GM12878 (cell line): Measurements from ENCODE around the gene OR2T12. TPM values are rescaled to one million over a fixed set of nuclear protein-coding genes. Genes with fewer than 3 reads are reported as not detected.
A peak's percentile ranks its signal among the peaks of the same experiment; 100 is the strongest.

Experiments used
- ATF7 ChIP-seq: fragments of 450-650 bp; IDR thresholded peaks from 2 replicates; pipeline ENCODE4 v1.6.1; 2016; ENCODE audit warnings: low read depth, mild to moderate bottlenecking
- CBX5 ChIP-seq: sonication (generic); IDR thresholded peaks from 2 replicates; pipeline ENCODE4 v1.6.1; 2016; ENCODE audit warnings: low read depth, moderate library complexity, mild to moderate bottlenecking, inconsistent platforms
- CTCF ChIP-seq, 3 experiments: IDR thresholded peaks in 2 of 3; conservative IDR thresholded peaks in 1 of 3; 2 replicates each; pipeline ENCODE4 v1.5.1; 2011; ENCODE audit warnings: low read depth in 3 of 3, low read length in 3 of 3, mild to moderate bottlenecking in 3 of 3, control low read depth in 2 of 3, moderate library complexity in 2 of 3, inconsistent platforms in 1 of 3, mixed read lengths in 1 of 3; ENCODE audit not compliant: control insufficient read depth in 2 of 3, insufficient read depth in 1 of 3; ENCODE audit errors: extremely low read depth in 1 of 3
- HDAC2 ChIP-seq: fragments of 200-600 bp; sonication (generic); IDR thresholded peaks from 2 replicates; pipeline ENCODE4 v1.6.1; 2017
- MTA2 ChIP-seq: fragments of 450-650 bp; IDR thresholded peaks from 2 replicates; pipeline ENCODE4 v1.6.1; 2016; ENCODE audit warnings: low read depth, mild to moderate bottlenecking, moderate library complexity
- POLR2AphosphoS5 ChIP-seq: IDR thresholded peaks from 2 replicates; pipeline ENCODE4 v1.6.1; 2011; ENCODE audit warnings: mild to moderate bottlenecking, low read length, inconsistent platforms
- SREBF2 ChIP-seq: IDR thresholded peaks from 2 replicates; pipeline ENCODE4 v1.6.1; 2012; ENCODE audit warnings: mild to moderate bottlenecking, low read length
- SRF ChIP-seq, 2 experiments: IDR thresholded peaks; 2 replicates each; pipeline ENCODE4 v1.6.1; 2011; ENCODE audit warnings: low read depth in 2 of 2, low read length in 2 of 2, mild to moderate bottlenecking in 1 of 2, moderate library complexity in 1 of 2
- TBL1XR1 ChIP-seq: IDR thresholded peaks from 2 replicates; pipeline ENCODE4 v1.6.1; 2012; ENCODE audit warnings: low read depth, low read length, improper control_type of control experiment
- YBX1 ChIP-seq: fragments of 450-650 bp; IDR thresholded peaks from 2 replicates; pipeline ENCODE4 v1.6.1; 2016; ENCODE audit warnings: antibody characterized with exemption
- YY1 ChIP-seq: IDR thresholded peaks from 2 replicates; pipeline ENCODE4 v1.6.1; 2011; ENCODE audit warnings: low read depth, mild to moderate bottlenecking, low read length
- polyA plus RNA-seq, 11 experiments: library from polyadenylated mRNA; depleted of rRNA in 4 of 11; unstranded in 6 of 11; stranded (reverse) in 5 of 11; fragments of >200 nt; fragmentation: Nextera tagmentation in 4 of 11; fragmentation: Illumina TruSeq in 1 of 11; extraction: Ambion mirVana in 4 of 11; extraction: Trizol in 1 of 11; gene quantifications; 1 replicate in 1 of 11; 2 replicates in 10 of 11; pipeline versions ENCODE4 v1.2.1 to v1.2.3, GENCODE V29; 2011 to 2016; ENCODE audit warnings: inconsistent platforms in 2 of 11, missing spikeins in 2 of 11, low read depth in 1 of 11
- total RNA-seq, 4 experiments: library from RNA; depleted of rRNA in 3 of 4; stranded (reverse); fragments of >200 nt in 3 of 4; fragmentation: Illumina TruSeq in 1 of 4; extraction: Trizol in 1 of 4; gene quantifications; 2 replicates each; pipeline versions ENCODE4 v1.2.1 to v1.2.3, GENCODE V29; 2013 to 2021
- TF ChIP-seq, protein P1 (sequence below): fragments of 450-650 bp; IDR thresholded peaks from 2 replicates; pipeline ENCODE4 v1.6.1; 2017; ENCODE audit warnings: mild to moderate bottlenecking, moderate library complexity
- TF ChIP-seq, protein P2 (sequence below): fragments of 450-650 bp; conservative IDR thresholded peaks from 2 replicates; pipeline ENCODE4 v1.6.1; 2017; ENCODE audit warnings: mild to moderate bottlenecking, moderate library complexity

OR2T12 gene
- total and polyA plus RNA-seq, 10 of the 15 experiments (the other 5 are each of a cell fraction or from before 2014, with no cell fraction given), result not detected

GRCh38 chr1:248243204-248243603, 60.0 kb downstream of the OR2T12 start (continued):
- TF ChIP-seq SRF (IDR thresholded peaks at IDR 0.05; ENCODE audit: low read depth in 2 of 2, low read length in 2 of 2) (no peak), POLR2AphosphoS5 (no peak), MTA2 (no peak), CTCF (IDR thresholded peaks at IDR 0.05 in 2 of 3, conservative IDR thresholded peaks at IDR 0.05 in 1 of 3; ENCODE audit: control insufficient read depth in 2 of 3, extremely low read depth in 1 of 3, insufficient read depth in 1 of 3, low read depth in 3 of 3, low read length in 3 of 3) (peak; percentile 75 to 83 (median 79)), YY1 (peak; percentile 50; the same call in 1 of the 2 replicates), HDAC2 (no peak), CBX5 (no peak), TBL1XR1 (no peak), ATF7 (0 out of 2 replicates have a peak, but pooled peaks have one; percentile 13), YBX1 (no peak), SREBF2 (no peak)
- TF ChIP-seq, protein P1, sequence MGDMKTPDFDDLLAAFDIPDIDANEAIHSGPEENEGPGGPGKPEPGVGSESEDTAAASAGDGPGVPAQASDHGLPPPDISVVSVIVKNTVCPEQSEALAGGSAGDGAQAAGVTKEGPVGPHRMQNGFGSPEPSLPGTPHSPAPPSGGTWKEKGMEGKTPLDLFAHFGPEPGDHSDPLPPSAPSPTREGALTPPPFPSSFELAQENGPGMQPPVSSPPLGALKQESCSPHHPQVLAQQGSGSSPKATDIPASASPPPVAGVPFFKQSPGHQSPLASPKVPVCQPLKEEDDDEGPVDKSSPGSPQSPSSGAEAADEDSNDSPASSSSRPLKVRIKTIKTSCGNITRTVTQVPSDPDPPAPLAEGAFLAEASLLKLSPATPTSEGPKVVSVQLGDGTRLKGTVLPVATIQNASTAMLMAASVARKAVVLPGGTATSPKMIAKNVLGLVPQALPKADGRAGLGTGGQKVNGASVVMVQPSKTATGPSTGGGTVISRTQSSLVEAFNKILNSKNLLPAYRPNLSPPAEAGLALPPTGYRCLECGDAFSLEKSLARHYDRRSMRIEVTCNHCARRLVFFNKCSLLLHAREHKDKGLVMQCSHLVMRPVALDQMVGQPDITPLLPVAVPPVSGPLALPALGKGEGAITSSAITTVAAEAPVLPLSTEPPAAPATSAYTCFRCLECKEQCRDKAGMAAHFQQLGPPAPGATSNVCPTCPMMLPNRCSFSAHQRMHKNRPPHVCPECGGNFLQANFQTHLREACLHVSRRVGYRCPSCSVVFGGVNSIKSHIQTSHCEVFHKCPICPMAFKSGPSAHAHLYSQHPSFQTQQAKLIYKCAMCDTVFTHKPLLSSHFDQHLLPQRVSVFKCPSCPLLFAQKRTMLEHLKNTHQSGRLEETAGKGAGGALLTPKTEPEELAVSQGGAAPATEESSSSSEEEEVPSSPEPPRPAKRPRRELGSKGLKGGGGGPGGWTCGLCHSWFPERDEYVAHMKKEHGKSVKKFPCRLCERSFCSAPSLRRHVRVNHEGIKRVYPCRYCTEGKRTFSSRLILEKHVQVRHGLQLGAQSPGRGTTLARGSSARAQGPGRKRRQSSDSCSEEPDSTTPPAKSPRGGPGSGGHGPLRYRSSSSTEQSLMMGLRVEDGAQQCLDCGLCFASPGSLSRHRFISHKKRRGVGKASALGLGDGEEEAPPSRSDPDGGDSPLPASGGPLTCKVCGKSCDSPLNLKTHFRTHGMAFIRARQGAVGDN, result peak; percentile 59; the same call in 1 of the 2 replicates
- TF ChIP-seq, protein P2, sequence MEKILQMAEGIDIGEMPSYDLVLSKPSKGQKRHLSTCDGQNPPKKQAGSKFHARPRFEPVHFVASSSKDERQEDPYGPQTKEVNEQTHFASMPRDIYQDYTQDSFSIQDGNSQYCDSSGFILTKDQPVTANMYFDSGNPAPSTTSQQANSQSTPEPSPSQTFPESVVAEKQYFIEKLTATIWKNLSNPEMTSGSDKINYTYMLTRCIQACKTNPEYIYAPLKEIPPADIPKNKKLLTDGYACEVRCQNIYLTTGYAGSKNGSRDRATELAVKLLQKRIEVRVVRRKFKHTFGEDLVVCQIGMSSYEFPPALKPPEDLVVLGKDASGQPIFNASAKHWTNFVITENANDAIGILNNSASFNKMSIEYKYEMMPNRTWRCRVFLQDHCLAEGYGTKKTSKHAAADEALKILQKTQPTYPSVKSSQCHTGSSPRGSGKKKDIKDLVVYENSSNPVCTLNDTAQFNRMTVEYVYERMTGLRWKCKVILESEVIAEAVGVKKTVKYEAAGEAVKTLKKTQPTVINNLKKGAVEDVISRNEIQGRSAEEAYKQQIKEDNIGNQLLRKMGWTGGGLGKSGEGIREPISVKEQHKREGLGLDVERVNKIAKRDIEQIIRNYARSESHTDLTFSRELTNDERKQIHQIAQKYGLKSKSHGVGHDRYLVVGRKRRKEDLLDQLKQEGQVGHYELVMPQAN, result no peak

Other genes starting within 250 kb of the OR2T12 start
Only the 7 nearest of the 15 such genes appear.
- not detected in 2 replicates for gene OR2M4, start 72.0 kb downstream of the OR2T12 start, total RNA-seq (2014; rRNA removed)
- not detected in 2 replicates for gene OR2M4, start 72.0 kb downstream of the OR2T12 start, total RNA-seq (2014; rRNA removed; fragmentation: Illumina TruSeq; extraction: Trizol)
- not detected in 2 replicates for gene OR2M4, start 72.0 kb downstream of the OR2T12 start, total RNA-seq (2021)
- gene OR2M4, start 72.0 kb downstream of the OR2T12 start, polyA plus RNA-seq (2011; rRNA removed), result not detected in 2 replicates
- not detected in 2 replicates for gene OR2M4, start 72.0 kb downstream of the OR2T12 start, polyA plus RNA-seq (2014; fragmentation: Illumina TruSeq; extraction: Trizol)
- gene OR2M4, start 72.0 kb downstream of the OR2T12 start, polyA plus RNA-seq (2014; fragmentation: Nextera tagmentation; extraction: Ambion mirVana), result not detected
- gene OR2M4, start 72.0 kb downstream of the OR2T12 start, polyA plus RNA-seq (2014; rRNA removed), result not detected in 2 replicates
- gene OR2M4, start 72.0 kb downstream of the OR2T12 start, polyA plus RNA-seq (2016; fragmentation: Nextera tagmentation; extraction: Ambion mirVana), result not detected
- gene OR2T33, start 25.4 kb downstream of the OR2T12 start, total RNA-seq (2014; rRNA removed), result not detected in 2 replicates
- gene OR2T33, start 25.4 kb downstream of the OR2T12 start, total RNA-seq (2014; rRNA removed; fragmentation: Illumina TruSeq; extraction: Trizol), result not detected in 2 replicates
- gene OR2T33, start 25.4 kb downstream of the OR2T12 start, total RNA-seq (2021), result not detected in 2 replicates
- not detected in 2 replicates for gene OR2T33, start 25.4 kb downstream of the OR2T12 start, polyA plus RNA-seq (2011; rRNA removed)
- gene OR2T33, start 25.4 kb downstream of the OR2T12 start, polyA plus RNA-seq (2014; fragmentation: Illumina TruSeq; extraction: Trizol), result not detected in 2 replicates
- gene OR2T33, start 25.4 kb downstream of the OR2T12 start, polyA plus RNA-seq (2014; fragmentation: Nextera tagmentation; extraction: Ambion mirVana), result not detected
- not detected in 2 replicates for gene OR2T33, start 25.4 kb downstream of the OR2T12 start, polyA plus RNA-seq (2014; rRNA removed)
- gene OR2T33, start 25.4 kb downstream of the OR2T12 start, polyA plus RNA-seq (2016; fragmentation: Nextera tagmentation; extraction: Ambion mirVana), result not detected
- not detected in 2 replicates for gene OR2M7, start 21.1 kb upstream of the OR2T12 start, total RNA-seq (2014; rRNA removed)
- not detected in 2 replicates for gene OR2M7, start 21.1 kb upstream of the OR2T12 start, total RNA-seq (2014; rRNA removed; fragmentation: Illumina TruSeq; extraction: Trizol)
- gene OR2M7, start 21.1 kb upstream of the OR2T12 start, total RNA-seq (2021), result not detected in 2 replicates
- gene OR2M7, start 21.1 kb upstream of the OR2T12 start, polyA plus RNA-seq (2011; rRNA removed), result not detected in 2 replicates
- gene OR2M7, start 21.1 kb upstream of the OR2T12 start, polyA plus RNA-seq (2014; fragmentation: Illumina TruSeq; extraction: Trizol), result not detected in 2 replicates
- gene OR2M7, start 21.1 kb upstream of the OR2T12 start, polyA plus RNA-seq (2014; fragmentation: Nextera tagmentation; extraction: Ambion mirVana), result not detected
- not detected in 2 replicates for gene OR2M7, start 21.1 kb upstream of the OR2T12 start, polyA plus RNA-seq (2014; rRNA removed)
- not detected for gene OR2M7, start 21.1 kb upstream of the OR2T12 start, polyA plus RNA-seq (2016; fragmentation: Nextera tagmentation; extraction: Ambion mirVana)
- not detected in 2 replicates for gene OR14C36, start 45.4 kb upstream of the OR2T12 start, total RNA-seq (2014; rRNA removed)
- not detected in 2 replicates for gene OR14C36, start 45.4 kb upstream of the OR2T12 start, total RNA-seq (2014; rRNA removed; fragmentation: Illumina TruSeq; extraction: Trizol)
- gene OR14C36, start 45.4 kb upstream of the OR2T12 start, total RNA-seq (2021), result not detected in 2 replicates
- not detected in 2 replicates for gene OR14C36, start 45.4 kb upstream of the OR2T12 start, polyA plus RNA-seq (2011; rRNA removed)
- not detected in 2 replicates for gene OR14C36, start 45.4 kb upstream of the OR2T12 start, polyA plus RNA-seq (2014; fragmentation: Illumina TruSeq; extraction: Trizol)
- gene OR14C36, start 45.4 kb upstream of the OR2T12 start, polyA plus RNA-seq (2014; fragmentation: Nextera tagmentation; extraction: Ambion mirVana), result not detected
- not detected in 2 replicates for gene OR14C36, start 45.4 kb upstream of the OR2T12 start, polyA plus RNA-seq (2014; rRNA removed)
- not detected for gene OR14C36, start 45.4 kb upstream of the OR2T12 start, polyA plus RNA-seq (2016; fragmentation: Nextera tagmentation; extraction: Ambion mirVana)
- gene OR2T4, start 58.2 kb upstream of the OR2T12 start, total RNA-seq (2014; rRNA removed), result not detected in 2 replicates
- gene OR2T4, start 58.2 kb upstream of the OR2T12 start, total RNA-seq (2014; rRNA removed; fragmentation: Illumina TruSeq; extraction: Trizol), result 0.18 and 0.22 TPM in 2 replicates
- not detected in 2 replicates for gene OR2T4, start 58.2 kb upstream of the OR2T12 start, total RNA-seq (2021)
- gene OR2T4, start 58.2 kb upstream of the OR2T12 start, polyA plus RNA-seq (2011; rRNA removed), result 0.19 and 0.30 TPM in 2 replicates
- gene OR2T4, start 58.2 kb upstream of the OR2T12 start, polyA plus RNA-seq (2014; fragmentation: Illumina TruSeq; extraction: Trizol), result not detected in 2 replicates
- gene OR2T4, start 58.2 kb upstream of the OR2T12 start, polyA plus RNA-seq (2014; fragmentation: Nextera tagmentation; extraction: Ambion mirVana), result not detected
- not detected in 2 replicates for gene OR2T4, start 58.2 kb upstream of the OR2T12 start, polyA plus RNA-seq (2014; rRNA removed)
- not detected for gene OR2T4, start 58.2 kb upstream of the OR2T12 start, polyA plus RNA-seq (2016; fragmentation: Nextera tagmentation; extraction: Ambion mirVana)
- gene OR2T6, start 72.3 kb upstream of the OR2T12 start, total RNA-seq (2014; rRNA removed), result not detected in 2 replicates
- not detected in 2 replicates for gene OR2T6, start 72.3 kb upstream of the OR2T12 start, total RNA-seq (2014; rRNA removed; fragmentation: Illumina TruSeq; extraction: Trizol)
- gene OR2T6, start 72.3 kb upstream of the OR2T12 start, total RNA-seq (2021), result not detected in 2 replicates
- gene OR2T6, start 72.3 kb upstream of the OR2T12 start, polyA plus RNA-seq (2011; rRNA removed), result not detected in 2 replicates
- not detected in 2 replicates for gene OR2T6, start 72.3 kb upstream of the OR2T12 start, polyA plus RNA-seq (2014; fragmentation: Illumina TruSeq; extraction: Trizol)
- not detected for gene OR2T6, start 72.3 kb upstream of the OR2T12 start, polyA plus RNA-seq (2014; fragmentation: Nextera tagmentation; extraction: Ambion mirVana)
- not detected in 2 replicates for gene OR2T6, start 72.3 kb upstream of the OR2T12 start, polyA plus RNA-seq (2014; rRNA removed)
- not detected for gene OR2T6, start 72.3 kb upstream of the OR2T12 start, polyA plus RNA-seq (2016; fragmentation: Nextera tagmentation; extraction: Ambion mirVana)
- not detected in 2 replicates for gene OR2T1, start 99.6 kb upstream of the OR2T12 start, total RNA-seq (2014; rRNA removed)
- not detected in 2 replicates for gene OR2T1, start 99.6 kb upstream of the OR2T12 start, total RNA-seq (2014; rRNA removed; fragmentation: Illumina TruSeq; extraction: Trizol)
- not detected in 2 replicates for gene OR2T1, start 99.6 kb upstream of the OR2T12 start, total RNA-seq (2021)
- gene OR2T1, start 99.6 kb upstream of the OR2T12 start, polyA plus RNA-seq (2011; rRNA removed), result 0.04 TPM in 1 of 2 replicates, not detected in the other
- gene OR2T1, start 99.6 kb upstream of the OR2T12 start, polyA plus RNA-seq (2014; fragmentation: Illumina TruSeq; extraction: Trizol), result not detected in 2 replicates
- under 1 TPM in 1 of 2 experiments, not detected in 1; 0.02 TPM for gene OR2T1, start 99.6 kb upstream of the OR2T12 start, polyA plus RNA-seq (2014; fragmentation: Nextera tagmentation; extraction: Ambion mirVana)
- gene OR2T1, start 99.6 kb upstream of the OR2T12 start, polyA plus RNA-seq (2014; rRNA removed), result not detected in 2 replicates
- not detected for gene OR2T1, start 99.6 kb upstream of the OR2T12 start, polyA plus RNA-seq (2016; fragmentation: Nextera tagmentation; extraction: Ambion mirVana)